ENCODE results near the gene OLA1.

Gene OLA1

GRCh38 chr2:174243812-174244211 lies 4.5 kb downstream of the OLA1 start:
- TF ChIP-seq CTCF (IDR thresholded peaks at IDR 0.05) = no peak

- TF ChIP-seq CTCF (IDR thresholded peaks at IDR 0.05) = no peak
These were observed 8.2 kb downstream of the OLA1 start for GRCh38 chr2:174240097-174240496.

- no peak for TF ChIP-seq CTCF (IDR thresholded peaks at IDR 0.05)
These were observed 11.9 kb downstream of the OLA1 start for GRCh38 chr2:174236429-174236828.

- TF ChIP-seq CTCF (IDR thresholded peaks at IDR 0.05) = no peak
These were observed 12.7 kb downstream of the OLA1 start for GRCh38 chr2:174235680-174236079.

- TF ChIP-seq CTCF (IDR thresholded peaks at IDR 0.05) = no peak
These were observed 14.5 kb downstream of the OLA1 start for GRCh38 chr2:174233771-174234275.

- no peak for TF ChIP-seq CTCF (IDR thresholded peaks at IDR 0.05)
These were observed 20.6 kb downstream of the OLA1 start for GRCh38 chr2:174227748-174228147.

- TF ChIP-seq CTCF (IDR thresholded peaks at IDR 0.05) = no peak
These were observed 23.6 kb downstream of the OLA1 start for GRCh38 chr2:174224665-174225288.

- no peak for TF ChIP-seq CTCF (IDR thresholded peaks at IDR 0.05)
These were observed 24.2 kb downstream of the OLA1 start for GRCh38 chr2:174224125-174224524.
